DMS79 (cell line): Measurements from ENCODE around the gene NAGK.
"Not testable (repeated sequence)": the region's sequence is repeated elsewhere in the genome, so short reads cannot be mapped to it uniquely, and the experiment has no call there.

ENCODE experiments used
- DNase-seq: peaks from one replicate; lab custom pipeline; 2025; lab: John Stamatoyannopoulos, UW

NAGK gene

GRCh38 chr2:71069376-71069775 lies 928 bp downstream of the NAGK start:
- no peak for DNase-seq

- DNase-seq = no peak
Observed at GRCh38 chr2:71070294-71071093, 2.0 kb downstream of the NAGK start.

GRCh38 chr2:71071681-71072398 lies 3.4 kb downstream of the NAGK start:
- no peak for DNase-seq

- DNase-seq = no peak
Observed at GRCh38 chr2:71072492-71072891, 4.0 kb downstream of the NAGK start.

GRCh38 chr2:71073475-71073874 lies 5.0 kb downstream of the NAGK start:
- DNase-seq = no peak

- no peak for DNase-seq
Observed at GRCh38 chr2:71074893-71075395, 6.5 kb downstream of the NAGK start.

GRCh38 chr2:71078624-71079023 lies 10.2 kb downstream of the NAGK start:
- DNase-seq = peak; percentile 4

GRCh38 chr2:71082402-71083252 lies 14.2 kb downstream of the NAGK start:
- DNase-seq = no peak

- not testable (repeated sequence) for DNase-seq
Observed at GRCh38 chr2:71083297-71083696, 14.8 kb downstream of the NAGK start.

- DNase-seq = not testable (repeated sequence)
Observed at GRCh38 chr2:71083752-71084312, 15.4 kb downstream of the NAGK start.

GRCh38 chr2:71085325-71086003 lies 17.0 kb downstream of the NAGK start:
- DNase-seq = not testable (repeated sequence)

- DNase-seq = not testable (repeated sequence)
Observed at GRCh38 chr2:71089475-71089874, 21.0 kb downstream of the NAGK start.

GRCh38 chr2:71091808-71092207 lies 23.4 kb downstream of the NAGK start:
- not testable (repeated sequence) for DNase-seq

- not testable (repeated sequence) for DNase-seq
Observed at GRCh38 chr2:71092491-71093260, 24.2 kb downstream of the NAGK start.

GRCh38 chr2:71100195-71100964 lies 31.9 kb downstream of the NAGK start:
- peak; percentile 12 for DNase-seq

- DNase-seq = no peak
Observed at GRCh38 chr2:71101656-71102055, 33.2 kb downstream of the NAGK start.

- no peak for DNase-seq
Observed at GRCh38 chr2:71102981-71103681, 34.7 kb downstream of the NAGK start.

GRCh38 chr2:71103809-71104208 lies 35.4 kb downstream of the NAGK start:
- no peak for DNase-seq

- DNase-seq = not testable (repeated sequence)
Observed at GRCh38 chr2:71106463-71106862, 38.0 kb downstream of the NAGK start.
